IMR-90 (cell line): ENCODE data around the gene STAB1. TPM values are rescaled to one million over a fixed set of nuclear protein-coding genes. Genes with fewer than 3 reads are reported as not detected.

Source experiments
- ATAC-seq: fragments of 200-7000 bp; cut with Tn5 transposase; 2 replicates; pipeline ENCODE4 v1.9.1; 2020; ENCODE audit warnings: low read depth, mild to moderate bottlenecking, moderate library complexity
- BruUV-seq: library from RNA; stranded (reverse); fragments of 400-500 nt; replicated peaks from 2 replicates; lab custom pipeline; 2021; lab: Mats Ljungman, UMichigan
- CTCF ChIA-PET: fragments of 300-600 bp; formaldehyde crosslinking; extraction: SDS; loops from one replicate; lab custom pipeline; 2021; ENCODE audit warnings: antibody characterized with exemption; lab: Yijun Ruan, JAX
- POLR2A ChIA-PET: fragments of 300-600 bp; sonication (Branson Sonifier 250); formaldehyde crosslinking; loops from one replicate; lab custom pipeline; 2022; ENCODE audit warnings: antibody characterized with exemption; ENCODE audit not compliant: unreplicated experiment; lab: Charles Lee
- DNase-seq: peaks from one replicate; pipeline ENCODE4 v3.0.0; 2013
- H2AFZ ChIP-seq: replicated peaks from 2 replicates; pipeline ENCODE3; 2013; ENCODE audit warnings: low read length, mild to moderate bottlenecking; ENCODE audit not compliant: poor library complexity
- H2AK5ac ChIP-seq: 2 replicates; pipeline ENCODE4 v1.6.1; 2013; ENCODE audit warnings: low read depth, low read length, inconsistent platforms
- H2AK9ac ChIP-seq: replicated peaks from 2 replicates; pipeline ENCODE3; 2013; ENCODE audit warnings: mild to moderate bottlenecking, low read depth, low read length, moderate library complexity; ENCODE audit not compliant: poor library complexity
- H2BK120ac ChIP-seq: 2 replicates; pipeline ENCODE4 v1.6.1; 2013; ENCODE audit warnings: low read depth, low read length, inconsistent platforms
- H2BK15ac ChIP-seq: 3 replicates; pipeline ENCODE4 v1.6.1; 2013; ENCODE audit warnings: low read depth, low read length, inconsistent platforms
- H2BK20ac ChIP-seq: 2 replicates; pipeline ENCODE4 v1.6.1; 2013; ENCODE audit warnings: low read depth, mild to moderate bottlenecking, inconsistent platforms, low read length, moderate library complexity
- H2BK5ac ChIP-seq: 2 replicates; pipeline ENCODE4 v1.6.1; 2013; ENCODE audit warnings: mild to moderate bottlenecking, low read depth, low read length, inconsistent platforms; ENCODE audit not compliant: poor library complexity, severe bottlenecking
- H3K14ac ChIP-seq: replicated peaks from 2 replicates; pipeline ENCODE4 v1.6.1; 2013; ENCODE audit warnings: low read depth, low read length, inconsistent platforms
- H3K18ac ChIP-seq: 2 replicates; pipeline ENCODE4 v1.6.1; 2013; ENCODE audit warnings: low read depth, low read length, control low read depth
- H3K23ac ChIP-seq: 2 replicates; pipeline ENCODE4 v1.6.1; 2013; ENCODE audit warnings: low read depth, low read length, inconsistent platforms
- H3K27ac ChIP-seq: 2 replicates; pipeline ENCODE4 v1.5.1; 2013; ENCODE audit warnings: mild to moderate bottlenecking, control low read depth, low read length; ENCODE audit not compliant: insufficient read depth
- H3K27me3 ChIP-seq: 2 replicates; pipeline ENCODE4 v1.6.1; 2013; ENCODE audit warnings: low read length; ENCODE audit not compliant: control insufficient read depth, insufficient read depth
- H3K36me3 ChIP-seq: 2 replicates; pipeline ENCODE4 v1.6.1; 2013; ENCODE audit warnings: low read length, mixed read lengths; ENCODE audit not compliant: control insufficient read depth, insufficient read depth
- H3K4ac ChIP-seq: 2 replicates; pipeline ENCODE4 v1.6.1; 2013; ENCODE audit warnings: low read depth, low read length, inconsistent platforms
- H3K4me1 ChIP-seq: 2 replicates; pipeline ENCODE4 v1.6.1; 2013; ENCODE audit warnings: low read length, mixed read lengths; ENCODE audit not compliant: control insufficient read depth, insufficient read depth
- H3K4me2 ChIP-seq: 2 replicates; pipeline ENCODE4 v1.6.1; 2013; ENCODE audit warnings: low read depth, mild to moderate bottlenecking, control low read depth, low read length, moderate library complexity
- H3K4me3 ChIP-seq: 2 replicates; pipeline ENCODE4 v1.5.1; 2013; ENCODE audit warnings: low read depth, mild to moderate bottlenecking, control low read depth, low read length, moderate library complexity; ENCODE audit not compliant: insufficient read depth
- H3K56ac ChIP-seq: 2 replicates; pipeline ENCODE4 v1.6.1; 2013; ENCODE audit warnings: low read length, inconsistent platforms; ENCODE audit not compliant: insufficient read depth; ENCODE audit errors: extremely low read depth
- H3K79me1 ChIP-seq, 2 experiments: 2 replicates each; pipeline ENCODE4 v1.6.1; 2013; ENCODE audit warnings: low read length in 2 of 2, inconsistent platforms in 1 of 2, low read depth in 1 of 2
- H3K9ac ChIP-seq: 2 replicates; pipeline ENCODE4 v1.6.1; 2013; ENCODE audit warnings: low read depth, low read length, control low read depth
- H3K9me1 ChIP-seq: 2 replicates; pipeline ENCODE4 v1.6.1; 2013; ENCODE audit warnings: low read length, inconsistent platforms; ENCODE audit not compliant: insufficient read depth
- H3K9me3 ChIP-seq: 2 replicates; pipeline ENCODE4 v1.6.1; 2013; ENCODE audit warnings: low read length; ENCODE audit not compliant: control insufficient read depth, insufficient read depth
- H4K20me1 ChIP-seq: 2 replicates; pipeline ENCODE4 v1.6.1; 2013; ENCODE audit warnings: low read length, inconsistent platforms; ENCODE audit not compliant: insufficient read depth
- H4K5ac ChIP-seq: 2 replicates; pipeline ENCODE4 v1.6.1; 2013; ENCODE audit warnings: mild to moderate bottlenecking, low read depth, low read length, control low read depth
- H4K8ac ChIP-seq, 2 experiments: 2 replicates each; pipeline ENCODE4 v1.6.1; 2013; ENCODE audit warnings: low read depth in 2 of 2, low read length in 2 of 2, control low read depth in 1 of 2, inconsistent platforms in 1 of 2
- H4K91ac ChIP-seq: 2 replicates; pipeline ENCODE4 v1.6.1; 2013; ENCODE audit warnings: low read depth, low read length, inconsistent platforms; ENCODE audit not compliant: insufficient read depth
- CTCF ChIP-seq: conservative IDR thresholded peaks from 2 replicates; pipeline ENCODE4 v1.5.1; 2012; ENCODE audit warnings: mild to moderate bottlenecking, low read depth, low read length, improper control_type of control experiment
- MAFK ChIP-seq: IDR thresholded peaks from 2 replicates; pipeline ENCODE4 v1.6.1; 2012; ENCODE audit warnings: low read depth, low read length, improper control_type of control experiment
- MAZ ChIP-seq: IDR thresholded peaks from 2 replicates; pipeline ENCODE4 v1.6.1; 2012; ENCODE audit warnings: low read depth, mild to moderate bottlenecking, low read length, improper control_type of control experiment, moderate library complexity, borderline replicate concordance
- RAD21 ChIP-seq: IDR thresholded peaks from 2 replicates; pipeline ENCODE4 v1.6.1; 2012; ENCODE audit warnings: low read length, improper control_type of control experiment
- SMC3 ChIP-seq: fragments of 150-350 bp; IDR thresholded peaks from 2 replicates; pipeline ENCODE4 v1.6.1; 2016; ENCODE audit warnings: low read depth, mild to moderate bottlenecking, antibody characterized with exemption, low read length, moderate library complexity
- WGBS, 2 experiments: methylation state at CpG; one replicate each; pipeline versions ENCODE4 v1.1.5 to v1.1.7; 2013; ENCODE audit warnings: missing lambda C conversion rate in 2 of 2; ENCODE audit not compliant: insufficient read length in 1 of 2; ENCODE audit errors: extremely low coverage in 2 of 2; 5-methylcytosine and 5-hydroxymethylcytosine counted together
- dilution Hi-C: fragments of 300-500 bp; cut with HindIII; formaldehyde crosslinking; loops from one replicate; pipeline ENCODE4 v1.14.3; 2018; ENCODE audit warnings: low sequenced_read_pairs; ENCODE audit not compliant: unreplicated experiment
- in situ Hi-C: fragments of 300-500 bp; cut with MboI; formaldehyde crosslinking; loops from 3 replicates; pipeline ENCODE4 v1.14.3; 2019; ENCODE audit warnings: low sequenced_read_pairs, inconsistent platforms, mixed read lengths
- intact Hi-C: fragments of 100-400 bp; cut with micrococcal nuclease; formaldehyde crosslinking; loops from 2 replicates; pipeline ENCODE4 v1.10.0; 2022
- polyA plus RNA-seq, 3 experiments: library from polyadenylated mRNA; depleted of rRNA; stranded (reverse); fragments of >200 nt; gene quantifications; 2 replicates each; pipeline ENCODE4 v1.2.3, GENCODE V29; 2012; ENCODE audit warnings: low replicate concordance in 1 of 3
- total RNA-seq: library from RNA; depleted of rRNA; stranded (reverse); fragments of >200 nt; gene quantifications from 2 replicates; pipeline ENCODE4 v1.2.3, GENCODE V29; 2012
- TF ChIP-seq, protein P1 (sequence below): fragments of 150-350 bp; IDR thresholded peaks from 2 replicates; pipeline ENCODE4 v1.6.1; 2016; ENCODE audit warnings: low read depth, mild to moderate bottlenecking, low read length, moderate library complexity, borderline replicate concordance

STAB1 gene
- total and polyA plus RNA-seq, 2 of the 4 experiments (the other 2 are of a cell fraction), result not detected

DNA sequence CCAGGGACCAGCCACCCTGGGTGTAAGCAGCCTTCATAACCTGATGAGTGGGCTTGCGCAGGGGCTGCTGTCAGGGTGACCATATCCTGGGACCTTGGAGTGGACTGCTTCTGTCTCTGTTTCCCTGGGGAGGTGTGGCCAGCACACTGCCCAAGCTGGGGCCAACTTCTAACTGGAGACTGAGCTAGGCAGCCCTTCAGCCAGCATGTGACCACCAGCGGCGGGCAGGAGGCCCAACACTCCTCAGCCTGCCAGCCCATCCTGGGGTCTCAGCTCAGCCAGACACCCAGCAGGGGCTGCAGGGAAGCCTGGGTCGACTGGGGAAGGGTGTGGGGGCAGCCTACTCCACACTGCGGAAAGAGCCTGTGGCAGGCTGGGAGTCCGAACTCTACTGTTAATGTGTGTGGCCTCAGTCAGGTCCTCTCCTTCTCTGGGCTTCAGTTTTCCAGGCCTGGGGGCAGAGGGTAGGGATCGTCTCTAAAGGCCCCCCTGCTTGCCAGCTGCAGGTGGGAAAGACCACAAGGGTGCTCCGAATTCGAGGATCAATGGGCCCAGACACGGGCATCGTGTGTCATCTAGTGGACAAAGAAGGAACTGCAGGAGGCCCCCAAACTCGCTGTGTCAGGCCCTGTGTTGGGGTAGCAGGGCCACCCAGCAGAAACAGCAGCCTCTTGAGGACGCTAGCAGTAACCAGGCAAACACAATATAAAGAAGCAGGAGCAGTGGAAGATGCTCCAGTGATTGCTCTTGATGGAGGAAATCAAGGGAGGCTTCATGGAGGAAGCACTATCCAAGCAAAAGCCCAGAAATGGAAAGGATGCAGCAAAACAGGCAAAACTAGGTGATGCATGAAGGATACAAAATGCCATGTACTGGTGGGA, 48.3 kb upstream of the STAB1 start:
- H3K9ac ChIP-seq, result no peak overlapping the region
- H3K4me3 ChIP-seq, result no peak overlapping the region
- H4K91ac ChIP-seq, result no peak overlapping the region
- no peak overlapping the region for H2BK120ac ChIP-seq
- no peak overlapping the region for H2BK20ac ChIP-seq
- ATAC-seq, result peak; percentile 80
- H3K23ac ChIP-seq, result no peak overlapping the region
- no TSS peak for BruUV-seq
- peak overlapping the region; percentile 3 for H2AFZ ChIP-seq
- in situ Hi-C loops (no loop called here), intact Hi-C loops (loop anchor here (1.0 to 5.0 kb wide), 4 partner anchors 19 to 225 kb away; no protein-coding TSS in a partner anchor), dilution Hi-C loops (no loop called here)
- H3K4me1 ChIP-seq, result no peaks in the 10 kb centered on the region; the same call in 1 of the 2 replicates
- H3K4ac ChIP-seq, result no peak overlapping the region
- no peak overlapping the region for H2AK5ac ChIP-seq
- H3K9me1 ChIP-seq, result no peaks in the 10 kb centered on the region
- no peaks in the 10 kb centered on the region for H3K9me3 ChIP-seq
- no peak overlapping the region for H3K4me2 ChIP-seq
- no peak overlapping the region for H3K56ac ChIP-seq
- CTCF ChIA-PET, result interaction anchor here (0.7 to 3.2 kb wide), 6 partner anchors 14 to 216 kb away, joined by 3 to 13 read pairs (median 8); no protein-coding TSS in a partner anchor
- no peak overlapping the region for H3K14ac ChIP-seq
- H3K79me1 ChIP-seq, result no peaks in the 10 kb centered on the region
- 21% methylated on average over 4 of the region's 13 CpGs; no CpG with 5 or more reads in 1 of the 2 experiments for WGBS, 2 experiments
- POLR2A ChIA-PET, result no interaction called here
- peak overlapping the region; percentile 2 for H2AK9ac ChIP-seq
- H4K8ac ChIP-seq, result no peak overlapping the region
- no peaks in the 10 kb centered on the region for H3K36me3 ChIP-seq
- peak; percentile 42 for DNase-seq
- H4K20me1 ChIP-seq, result no peaks in the 10 kb centered on the region; the same call in none of the 2 replicates
- TF ChIP-seq MAFK, result 0 out of 2 replicates have a peak, but pooled peaks have one; percentile 46
- peak; percentile 97 for TF ChIP-seq CTCF
- peak; percentile 95 for TF ChIP-seq RAD21
- TF ChIP-seq, protein P1, sequence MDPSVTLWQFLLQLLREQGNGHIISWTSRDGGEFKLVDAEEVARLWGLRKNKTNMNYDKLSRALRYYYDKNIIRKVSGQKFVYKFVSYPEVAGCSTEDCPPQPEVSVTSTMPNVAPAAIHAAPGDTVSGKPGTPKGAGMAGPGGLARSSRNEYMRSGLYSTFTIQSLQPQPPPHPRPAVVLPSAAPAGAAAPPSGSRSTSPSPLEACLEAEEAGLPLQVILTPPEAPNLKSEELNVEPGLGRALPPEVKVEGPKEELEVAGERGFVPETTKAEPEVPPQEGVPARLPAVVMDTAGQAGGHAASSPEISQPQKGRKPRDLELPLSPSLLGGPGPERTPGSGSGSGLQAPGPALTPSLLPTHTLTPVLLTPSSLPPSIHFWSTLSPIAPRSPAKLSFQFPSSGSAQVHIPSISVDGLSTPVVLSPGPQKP, result no peak
- TF ChIP-seq SMC3, result peak; percentile 84
- peak; percentile 20; the same call in 1 of the 2 replicates for TF ChIP-seq MAZ
- H4K5ac ChIP-seq, result no peak overlapping the region
- no peak overlapping the region for H3K18ac ChIP-seq
- no peak overlapping the region for H3K27ac ChIP-seq
- H2BK15ac ChIP-seq, result no peak overlapping the region
- no peaks in the 10 kb centered on the region for H3K27me3 ChIP-seq
- no peak overlapping the region for H2BK5ac ChIP-seq
